ENCODE measurements around the gene SGTA. TPM values are rescaled to one million over a fixed set of nuclear protein-coding genes. Genes with fewer than 3 reads are reported as not detected.

Gene SGTA
- total and polyA plus RNA-seq, 9 of the 15 experiments (the other 6 are each of a cell fraction or from before 2014, with no cell fraction given), result 1.4 to 110 (median 49.9) TPM

GRCh38 chr19:2767688-2768087, 15.4 kb downstream of the SGTA start:
- ATAC-seq (no peak), DNase-seq (ENCODE audit: extremely low read depth in 1 of 4, low spot score in 3 of 4) (no peak), FAIRE-seq (no peak)
- TF ChIP-seq RBFOX2 (IDR thresholded peaks at IDR 0.05; ENCODE audit: low read depth, low read length) (0 out of 2 replicates have a peak, but pooled peaks have one; percentile 15), ZNF511 (CRISPR knock-in tag; IDR thresholded peaks at IDR 0.05) (no peak), SRSF3 (IDR thresholded peaks at IDR 0.05; ENCODE audit: insufficient read depth, low read length) (no peak), ZNF584 (CRISPR knock-in tag; IDR thresholded peaks at IDR 0.05; ENCODE audit: low read depth) (no peak), ZBTB7A (IDR thresholded peaks at IDR 0.05; ENCODE audit: borderline replicate concordance, control insufficient read depth, low read depth, low read length) (no peak), ZNF639 (CRISPR knock-in tag; conservative IDR thresholded peaks at IDR 0.05 in 1 of 2, IDR thresholded peaks at IDR 0.05 in 1 of 2) (no peak), MXI1 (IDR thresholded peaks at IDR 0.05; ENCODE audit: low read depth, low read length) (no peak)
- WGBS (ENCODE audit: insufficient coverage, low coverage, missing lambda C conversion rate), result 98% methylated on average over 9 of the region's 19 CpGs
- POLR2A ChIA-PET, result interaction anchor here (2.6 kb wide), 1 partner anchor 13 kb away, joined by 12 read pairs; no protein-coding TSS in a partner anchor
- in situ Hi-C loops (cut with MboI) (no loop called here), intact Hi-C loops (cut with micrococcal nuclease) (no loop called here)
- BruUV-seq (replicated peaks), result no TSS peak
- Histone ChIP-seq H3K4me2 (ENCODE audit: insufficient read depth, low read length) (no peak overlapping the region), H2AFZ (ENCODE audit: low read depth, low read length) (no peak overlapping the region), H3K4me3 (no peak overlapping the region), H3K4me1 (replicated peaks in 1 of 2; ENCODE audit: control insufficient read depth in 2 of 2, insufficient read depth in 2 of 2, low read length in 2 of 2) (peaks cover 0 to 46% of the 10 kb centered on the region in 2 experiments; a peak in 2 of 5 replicates), H3K27ac (ENCODE audit: extremely low read depth, low read depth, low read length) (no peak overlapping the region), H3K79me2 (ENCODE audit: control insufficient read depth, insufficient read depth, low read length) (peaks cover 43% of the 10 kb centered on the region), H3K36me3 (ENCODE audit: control insufficient read depth, insufficient read depth, low read length) (peaks cover 89% of the 10 kb centered on the region; the same call in 2 of the 3 replicates), H3K27me3 (ENCODE audit: control insufficient read depth in 2 of 2, insufficient read depth in 2 of 2, low read length in 2 of 2) (no peaks in the 10 kb centered on the region), H4K20me1 (replicated peaks; ENCODE audit: control insufficient read depth, insufficient read depth, low read length) (peaks cover 21% of the 10 kb centered on the region), H3K9me1 (ENCODE audit: control insufficient read depth, insufficient read depth, low read length) (no peaks in the 10 kb centered on the region), H3K9ac (ENCODE audit: insufficient read depth in 1 of 2, low read depth in 2 of 2, low read length in 2 of 2) (no peak overlapping the region), H3K9me3 (replicated peaks; ENCODE audit: control insufficient read depth, insufficient read depth, low read depth, low read length) (no peaks in the 10 kb centered on the region)
- CTCF ChIA-PET (ENCODE audit: low intra/inter-chr PET ratio), result no interaction called here

All from K562 (cell line).